Measurements from ENCODE around the gene AGBL5.
"Not testable (repeated sequence)": the region's sequence is repeated elsewhere in the genome, so short reads cannot be mapped to it uniquely, and the experiment has no call there.

The AGBL5 gene

DNA sequence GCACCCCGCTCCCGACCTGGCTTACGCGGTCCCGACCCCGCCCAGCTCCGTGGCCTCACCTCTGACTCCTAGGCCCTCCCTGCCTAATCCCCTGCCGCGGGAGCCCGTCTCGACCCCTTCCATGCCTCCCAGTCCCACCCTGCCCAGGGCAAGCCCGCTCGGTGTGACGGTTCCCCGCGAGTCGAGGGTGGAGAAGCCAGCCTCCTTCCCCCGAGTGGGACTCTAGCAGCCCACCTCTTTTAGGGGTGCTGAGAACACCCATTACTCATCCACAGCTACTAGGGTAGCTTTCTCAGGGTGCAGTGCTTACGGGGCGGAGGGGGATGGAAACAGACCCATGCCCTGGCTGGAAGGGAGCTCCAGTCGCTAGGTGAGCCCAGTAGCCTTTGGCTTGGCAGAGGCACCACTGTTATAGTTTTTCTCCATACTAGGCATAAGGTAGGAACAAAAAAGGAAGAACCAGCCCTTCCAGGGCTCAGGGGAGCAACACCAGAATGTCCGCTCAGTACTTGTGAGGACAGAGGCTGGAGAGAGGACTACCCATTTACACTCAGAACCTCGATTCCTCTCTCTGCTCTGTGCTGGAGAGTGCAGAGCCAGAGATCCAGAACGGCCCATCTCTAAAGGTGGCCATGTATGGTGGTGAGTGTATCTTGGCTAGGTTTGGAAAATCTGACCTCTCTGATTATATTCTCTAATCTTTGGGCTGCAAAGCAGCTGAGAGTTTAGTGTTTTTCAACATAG, 606 bp downstream of the AGBL5 start:
- DNase-seq (ENCODE audit: low read depth in 2 of 2), result no peak

DNA sequence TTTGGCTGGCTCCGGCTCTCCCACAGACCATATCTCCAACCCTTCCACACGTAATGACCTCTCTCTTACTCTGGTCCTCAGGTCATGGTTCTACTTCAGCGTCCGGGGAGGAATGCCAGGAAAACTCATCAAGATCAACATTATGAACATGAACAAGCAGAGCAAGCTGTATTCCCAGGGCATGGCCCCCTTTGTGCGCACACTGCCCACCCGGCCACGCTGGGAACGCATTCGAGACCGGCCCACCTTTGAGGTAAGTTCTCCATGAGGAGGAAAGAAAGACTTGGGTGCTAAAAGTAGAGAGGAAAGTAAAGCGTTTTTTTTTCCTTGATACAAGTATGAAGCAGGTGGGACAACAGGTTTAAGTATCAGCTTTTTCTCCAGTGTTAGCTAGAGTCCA, 1.9 kb downstream of the AGBL5 start:
- DNase-seq (ENCODE audit: low read depth in 2 of 2), result no peak

DNA sequence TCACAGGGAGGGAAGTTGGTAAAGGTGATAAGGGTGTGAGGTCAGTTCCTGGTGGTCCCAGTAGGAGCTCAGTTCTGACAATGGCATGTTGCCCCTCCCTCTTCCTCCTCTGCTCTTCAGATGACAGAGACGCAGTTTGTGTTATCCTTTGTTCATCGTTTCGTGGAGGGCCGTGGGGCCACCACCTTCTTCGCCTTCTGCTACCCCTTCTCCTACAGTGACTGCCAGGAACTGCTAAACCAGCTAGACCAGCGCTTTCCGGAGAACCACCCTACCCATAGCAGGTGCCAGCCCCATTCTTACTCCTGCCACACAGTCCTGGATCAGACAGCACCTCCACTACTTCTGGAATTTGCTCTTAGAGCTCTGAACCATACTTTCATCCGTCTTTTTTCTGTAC, 2.3 kb downstream of the AGBL5 start:
- DNase-seq (ENCODE audit: low read depth in 2 of 2), result no peak

DNA sequence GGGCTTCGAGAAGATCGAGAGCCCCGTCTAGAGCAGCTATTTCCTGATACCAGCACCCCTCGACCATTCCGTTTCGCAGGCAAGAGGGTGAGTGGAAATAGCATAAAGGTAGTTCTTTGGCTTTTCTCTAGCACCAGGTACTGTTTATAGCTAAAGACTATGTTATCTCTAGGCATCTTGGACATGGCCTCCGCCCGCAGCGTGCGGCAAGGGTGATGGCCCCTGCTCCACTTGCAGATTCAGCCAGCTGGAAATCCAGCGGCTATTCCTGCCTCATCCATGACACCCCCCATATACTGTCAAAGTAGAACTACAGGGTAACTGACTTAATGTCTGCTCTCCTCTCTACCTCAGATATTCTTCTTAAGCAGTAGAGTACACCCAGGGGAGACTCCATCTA, 3.3 kb downstream of the AGBL5 start:
- DNase-seq (ENCODE audit: low read depth in 2 of 2), result no peak

DNA sequence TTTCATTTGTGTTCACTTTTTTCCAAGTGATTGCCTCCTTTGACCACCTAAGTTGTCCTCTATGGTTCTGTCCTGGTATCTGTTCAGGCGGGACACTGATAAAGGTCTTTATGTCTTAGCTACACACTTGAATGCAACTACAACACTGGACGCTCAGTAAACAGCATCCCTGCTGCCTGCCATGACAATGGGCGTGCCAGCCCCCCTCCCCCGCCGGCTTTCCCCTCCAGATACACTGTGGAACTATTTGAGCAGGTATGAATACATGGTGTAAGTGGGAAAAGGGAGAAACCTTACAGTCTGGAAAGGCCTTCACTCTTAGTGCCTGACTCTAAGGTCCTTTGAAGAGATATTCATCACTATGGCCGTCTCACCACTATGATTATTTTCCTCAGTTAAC, 5.7 kb downstream of the AGBL5 start:
- no peak for DNase-seq (ENCODE audit: low read depth in 2 of 2)

DNA sequence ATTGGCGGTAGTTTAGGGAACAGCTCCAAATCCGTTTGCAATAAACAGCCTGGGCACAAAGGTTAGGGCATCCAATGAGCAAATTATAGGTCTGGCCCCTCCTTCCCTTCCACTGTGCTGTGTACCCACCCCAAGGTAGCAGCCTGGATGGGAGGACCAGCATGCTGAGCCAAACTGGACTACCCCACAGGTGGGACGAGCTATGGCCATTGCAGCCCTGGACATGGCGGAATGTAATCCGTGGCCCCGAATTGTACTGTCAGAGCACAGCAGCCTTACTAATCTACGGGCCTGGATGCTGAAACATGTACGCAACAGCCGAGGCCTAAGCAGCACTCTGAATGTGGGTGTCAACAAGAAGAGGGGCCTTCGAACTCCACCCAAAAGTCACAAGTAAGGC, 6.7 kb downstream of the AGBL5 start:
- no peak for DNase-seq (ENCODE audit: low read depth in 2 of 2)

DNA sequence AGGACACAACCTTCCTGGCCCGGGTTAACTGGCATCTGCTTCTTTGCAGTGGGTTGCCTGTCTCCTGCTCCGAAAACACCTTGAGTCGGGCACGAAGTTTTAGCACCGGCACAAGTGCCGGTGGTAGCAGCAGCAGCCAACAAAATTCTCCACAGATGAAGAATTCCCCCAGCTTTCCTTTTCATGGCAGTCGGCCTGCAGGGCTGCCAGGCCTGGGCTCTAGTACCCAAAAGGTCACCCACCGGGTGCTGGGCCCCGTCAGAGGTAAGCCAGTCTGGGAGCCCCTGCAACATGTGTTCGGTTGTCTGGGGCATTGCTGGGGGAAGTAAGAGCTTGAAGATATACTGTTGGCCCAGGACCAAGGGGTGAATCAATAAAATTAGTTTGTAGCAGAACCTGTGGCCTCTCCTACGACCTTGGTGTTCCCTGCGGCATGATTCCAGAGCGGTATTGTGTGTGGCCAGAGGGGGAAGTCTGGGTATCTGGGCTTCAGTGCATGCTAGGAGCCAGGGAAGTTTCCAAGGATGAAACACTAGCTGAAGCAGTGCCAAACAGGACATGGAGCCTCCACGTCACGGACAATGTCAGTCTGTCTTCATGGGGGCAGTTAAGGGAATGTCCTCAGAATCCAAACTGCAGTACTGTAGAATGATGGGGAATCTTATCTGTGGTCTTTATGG, 7.8 kb downstream of the AGBL5 start:
- DNase-seq (ENCODE audit: low read depth in 2 of 2), result no peak

DNA sequence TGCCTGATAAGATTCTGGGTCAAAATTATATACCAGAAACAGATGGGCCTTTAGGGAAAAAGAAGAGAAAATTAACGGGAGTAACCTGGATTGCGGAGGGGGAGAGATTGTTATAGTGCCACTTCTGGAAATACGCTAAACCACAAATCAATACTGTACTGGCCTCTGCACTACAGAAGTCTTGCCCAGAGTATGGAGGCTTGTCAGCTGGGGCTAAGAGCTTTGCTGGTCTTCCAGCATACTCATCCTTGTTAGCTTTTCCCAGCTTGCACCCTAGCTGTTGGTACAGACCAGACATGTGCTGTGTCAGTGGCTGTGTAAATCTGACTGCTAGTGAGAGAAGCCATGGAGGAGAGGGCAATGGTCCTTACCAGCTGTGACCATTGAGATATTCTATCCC, 8.9 kb downstream of the AGBL5 start:
- DNase-seq (ENCODE audit: low read depth in 2 of 2), result no peak

DNA sequence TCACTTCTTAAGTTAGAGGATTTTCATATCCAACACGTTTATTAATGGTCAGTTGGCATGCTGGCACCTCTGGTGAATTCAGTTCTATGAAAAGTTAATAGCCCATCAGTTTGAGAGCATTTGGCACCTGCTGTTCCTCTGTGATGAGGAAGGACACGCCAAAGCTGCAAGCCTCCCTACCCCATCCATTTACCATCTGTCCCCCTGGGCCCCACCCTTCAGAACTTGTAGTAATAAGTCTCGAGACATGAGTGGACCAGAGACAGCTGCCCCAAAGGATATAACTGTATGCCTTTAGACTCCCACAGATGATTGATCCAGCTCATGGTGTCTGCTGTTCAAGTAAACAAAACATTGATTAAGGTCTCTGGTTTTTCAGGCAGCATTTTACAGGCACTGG, 13.7 kb downstream of the AGBL5 start:
- no peak for DNase-seq (ENCODE audit: low read depth in 2 of 2)

DNA sequence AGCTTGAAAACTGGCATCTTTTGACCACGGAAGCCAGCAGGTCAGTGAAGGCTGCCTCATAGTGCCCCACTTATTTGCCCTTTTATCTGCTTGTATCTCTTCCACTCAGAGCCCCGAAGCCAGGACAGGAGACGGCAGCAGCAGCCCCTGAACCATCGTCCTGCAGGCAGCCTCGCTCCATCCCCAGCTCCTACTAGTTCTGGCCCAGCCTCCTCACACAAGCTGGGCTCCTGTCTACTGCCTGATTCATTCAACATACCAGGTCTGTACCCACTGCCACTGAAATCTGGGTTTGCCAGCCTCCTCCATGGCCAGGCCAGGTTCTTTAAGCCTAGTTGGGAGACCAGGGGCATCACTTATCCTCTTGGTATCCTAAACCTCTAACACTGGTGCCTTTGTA, 15.9 kb downstream of the AGBL5 start:
- DNase-seq (ENCODE audit: low read depth in 2 of 2), result no peak

DNA sequence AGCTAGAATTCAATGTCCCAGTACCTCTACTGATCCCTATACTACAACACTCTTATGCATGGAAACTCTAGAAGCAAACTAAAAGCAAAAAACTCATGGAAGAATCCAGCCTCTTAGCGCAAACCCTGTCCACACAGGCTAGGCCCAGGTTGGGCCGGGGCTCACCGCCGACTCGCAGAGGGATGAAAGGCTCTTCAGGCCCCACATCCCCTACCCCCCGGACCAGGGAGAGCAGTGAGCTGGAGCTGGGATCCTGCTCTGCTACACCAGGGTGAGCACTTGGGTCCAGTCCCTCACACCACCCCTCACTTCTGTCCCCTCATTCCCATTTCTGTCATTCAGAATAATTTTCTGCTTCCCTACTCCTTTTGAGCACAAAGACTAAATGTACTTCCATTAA, 18.0 kb downstream of the AGBL5 start:
- DNase-seq (ENCODE audit: low read depth in 2 of 2), result no peak

DNA sequence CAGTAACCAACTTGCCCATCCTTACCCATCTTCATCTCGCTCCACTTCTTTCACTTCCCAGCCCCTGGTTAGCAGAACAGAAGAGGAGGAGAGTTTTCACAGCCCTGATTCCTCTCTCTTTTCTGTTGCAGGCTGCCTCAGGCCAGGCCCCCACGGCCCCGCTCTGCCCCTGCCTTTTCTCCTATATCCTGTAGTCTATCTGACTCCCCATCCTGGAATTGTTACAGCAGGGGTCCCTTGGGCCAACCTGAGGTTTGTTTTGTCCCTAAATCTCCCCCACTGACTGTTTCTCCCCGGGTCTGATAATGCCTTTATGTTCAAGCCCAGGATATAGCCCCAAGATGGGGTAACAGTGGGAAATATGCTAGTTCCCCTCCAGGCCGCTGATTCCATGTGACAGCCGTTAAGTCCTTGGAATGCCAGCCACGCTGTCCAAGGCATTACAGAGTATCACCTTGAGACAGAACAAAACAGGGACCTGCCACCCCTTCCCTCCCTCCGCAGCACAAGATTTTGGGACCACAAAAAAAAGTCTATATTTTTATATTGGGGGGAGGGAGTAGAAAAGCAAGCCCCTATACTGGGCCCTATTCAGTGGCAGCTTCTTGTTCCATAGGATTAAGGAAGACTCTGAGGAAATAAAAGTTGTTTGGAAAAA, 18.6 kb downstream of the AGBL5 start:
- DNase-seq (ENCODE audit: low read depth in 2 of 2), result no peak

DNA sequence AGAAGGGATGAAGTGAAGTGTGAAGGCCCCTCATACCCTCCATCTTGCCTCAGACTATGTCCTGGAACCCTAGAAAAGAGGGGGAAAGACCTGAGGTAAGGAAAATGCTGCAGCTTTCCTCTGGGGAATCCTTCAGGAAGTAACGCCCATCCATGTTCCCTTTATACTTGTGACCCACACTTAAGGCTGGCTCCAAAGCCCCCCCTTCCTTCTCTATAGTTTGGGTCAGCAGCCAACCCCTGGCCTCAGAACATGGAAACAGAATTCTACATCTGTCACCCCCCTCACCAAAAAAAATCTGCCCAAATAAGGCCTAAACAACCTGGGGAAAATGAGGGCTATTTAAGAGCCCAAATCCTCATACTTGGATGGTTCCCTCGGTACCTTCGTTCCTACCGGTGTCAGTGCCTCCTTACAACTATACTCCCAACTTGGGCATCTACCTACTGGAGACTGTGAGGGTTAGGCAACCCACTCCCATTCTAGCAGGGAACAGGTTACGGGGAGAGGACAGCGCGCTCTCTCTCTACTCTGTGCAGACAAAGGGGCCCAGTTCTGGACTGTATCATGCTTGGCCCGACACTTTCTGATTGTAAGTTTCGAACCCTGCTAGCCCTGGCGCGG, 19.3 kb downstream of the AGBL5 start:
- DNase-seq (ENCODE audit: low read depth in 2 of 2), result no peak

DNA sequence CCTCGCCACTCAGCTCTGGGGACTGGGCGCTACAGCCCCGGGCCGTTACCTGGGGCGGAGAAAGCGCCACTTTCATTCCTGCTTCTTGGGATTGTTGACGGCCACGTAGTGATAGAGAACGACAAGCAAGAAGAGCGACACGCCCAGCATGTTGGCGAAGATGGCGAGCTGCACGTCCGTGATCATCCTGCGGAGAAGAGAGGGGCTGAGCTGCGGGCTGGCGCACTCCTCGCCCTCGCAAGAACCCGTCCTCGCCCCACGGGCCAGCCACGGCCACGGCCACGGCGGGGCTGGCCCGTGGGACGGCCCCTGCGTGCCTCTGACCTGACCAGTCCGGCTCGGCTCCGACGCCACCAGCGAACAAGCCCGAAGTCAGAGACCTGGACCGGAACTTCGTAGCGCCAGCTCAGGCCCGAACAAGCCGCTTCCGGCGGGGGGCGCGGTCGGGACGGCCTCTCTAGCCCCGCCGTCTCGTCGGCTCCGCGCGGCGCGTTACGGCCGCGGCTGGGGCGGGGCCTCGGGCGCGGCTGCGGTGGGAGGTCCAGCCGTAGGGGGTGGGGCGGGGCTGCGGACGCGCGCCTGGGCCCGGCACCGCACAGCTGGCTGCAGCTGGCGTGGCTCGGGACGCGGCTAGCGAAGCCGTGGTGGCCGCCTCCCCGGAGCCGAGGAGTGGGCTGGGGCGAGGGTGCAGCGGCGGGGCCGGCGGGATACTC, 20.0 kb downstream of the AGBL5 start, which contains the start of gene OST4:
OST4 (minus strand) TSS at position 378 of the 713 bp plus-strand sequence.
- DNase-seq (ENCODE audit: low read depth in 2 of 2), result peak; percentile 82 to 89

DNA sequence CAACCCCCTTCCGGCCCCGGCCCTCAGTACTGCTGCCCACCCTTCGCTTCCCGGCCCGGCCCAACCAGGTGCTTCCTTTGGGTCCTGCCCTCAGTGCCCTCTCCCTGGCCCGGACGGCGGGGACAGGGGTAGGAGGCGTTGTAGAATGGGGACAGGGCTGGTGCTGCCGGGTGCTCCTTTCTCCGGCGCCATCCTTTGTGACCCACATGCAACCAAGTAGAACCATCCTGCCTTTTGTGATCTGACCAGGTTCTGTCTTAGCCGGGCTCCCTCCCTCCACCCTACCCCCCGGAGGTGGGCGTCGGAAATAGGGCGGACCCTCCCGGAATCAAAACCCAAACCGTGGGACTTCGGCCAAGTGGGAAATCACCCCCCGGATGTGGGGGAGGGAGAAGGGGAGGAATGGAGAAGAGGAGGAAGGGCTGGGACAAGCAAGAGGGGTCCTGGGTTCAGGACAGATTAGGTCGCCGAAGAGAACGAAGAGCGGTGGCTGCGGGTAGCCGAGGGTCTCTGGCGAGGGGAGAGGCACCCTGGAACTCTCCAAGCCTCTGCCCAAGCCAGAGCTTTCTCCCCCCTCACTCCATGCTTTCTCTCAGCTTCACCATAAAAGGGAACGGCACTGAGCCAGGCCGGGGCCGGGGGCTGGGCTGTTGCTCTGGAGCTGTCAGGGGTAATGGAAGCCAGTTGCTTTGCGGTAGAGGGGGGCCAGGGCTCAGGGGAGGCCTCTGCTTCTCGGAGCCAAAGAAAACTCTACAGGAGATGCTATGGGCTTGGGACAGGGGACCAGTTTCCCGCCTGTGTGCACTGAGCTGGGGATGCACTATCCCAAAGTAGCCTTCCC, 20.7 kb downstream of the AGBL5 start:
- DNase-seq (ENCODE audit: low read depth in 2 of 2), result peak in 1 of 2 donors; percentile 36

DNA sequence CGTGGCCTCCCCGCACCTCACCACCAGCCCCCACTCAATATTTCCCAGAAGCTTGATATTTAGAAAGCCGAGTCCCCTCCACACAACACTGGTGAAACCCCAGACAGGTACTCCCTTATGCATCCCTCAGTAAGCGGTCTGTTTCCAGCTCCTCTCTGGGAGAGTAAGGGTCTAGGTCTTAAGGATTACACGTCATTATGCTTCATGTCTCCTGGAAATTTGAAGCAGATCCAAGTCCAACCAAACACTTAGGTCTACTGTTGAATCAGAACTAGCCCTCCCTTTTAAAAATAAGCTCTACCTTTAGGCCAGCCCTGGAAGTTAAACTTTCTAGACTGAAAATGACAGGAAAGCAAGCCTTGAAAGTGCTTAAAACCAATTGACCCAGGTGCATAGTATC, 21.5 kb downstream of the AGBL5 start:
- no peak for DNase-seq (ENCODE audit: low read depth in 2 of 2)

DNA sequence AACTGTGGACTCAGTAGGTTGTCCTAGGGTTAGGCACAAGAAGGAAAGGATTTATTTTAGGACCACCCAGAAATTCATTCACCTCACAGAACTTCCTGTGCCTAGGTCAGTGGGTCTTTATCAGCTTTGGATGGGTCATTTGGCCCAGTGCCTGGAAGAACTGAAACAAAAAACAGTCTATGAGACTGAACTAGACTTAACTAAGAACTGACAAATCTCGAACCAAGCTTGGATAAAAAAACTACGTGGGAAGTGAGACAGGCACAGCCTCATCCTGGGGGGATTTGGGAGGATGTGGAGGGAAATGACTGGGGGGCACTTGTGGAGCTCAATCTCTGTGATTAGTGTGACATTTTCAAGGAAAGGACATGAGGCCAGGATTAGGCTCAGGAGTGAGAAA, 22.3 kb downstream of the AGBL5 start:
- DNase-seq (ENCODE audit: low read depth in 2 of 2), result no peak

DNA sequence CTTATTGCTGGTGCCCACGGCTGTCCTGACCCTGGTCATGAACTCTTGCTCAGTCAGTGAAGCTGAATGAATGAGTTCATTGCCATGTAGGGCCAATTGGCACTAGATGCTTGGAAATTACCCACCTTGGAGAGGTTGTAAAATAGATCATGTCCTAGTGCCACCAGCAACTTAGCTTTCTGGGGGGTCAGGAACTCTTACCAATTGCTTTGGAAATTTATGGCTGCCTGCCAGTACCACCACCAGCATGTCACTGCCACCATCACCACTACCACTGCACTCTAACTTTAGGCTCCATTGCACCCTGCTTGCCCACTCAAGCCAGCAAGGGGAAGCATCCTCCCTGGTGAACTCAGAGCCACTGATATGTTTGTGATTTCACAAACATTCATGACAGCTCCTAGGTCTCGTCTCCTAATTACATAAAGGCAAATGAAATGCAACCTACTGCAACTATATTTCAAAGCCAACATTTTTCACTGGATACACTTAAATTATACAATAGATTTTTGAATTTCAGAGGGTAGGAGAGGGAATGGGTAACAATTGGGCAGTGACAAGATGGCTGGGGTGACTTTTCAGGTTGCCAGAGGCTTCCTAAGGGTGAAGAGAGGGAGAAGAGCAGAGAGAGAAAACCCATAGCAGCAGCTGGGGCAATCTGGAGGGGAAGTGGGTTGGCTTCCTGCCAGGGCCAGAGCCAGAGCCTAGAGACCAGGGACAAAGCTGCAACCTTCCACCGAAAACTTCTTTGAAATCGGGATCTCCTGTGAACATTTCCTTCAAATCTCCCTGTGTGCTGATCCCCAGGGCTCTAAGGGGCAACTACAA, 23.5 kb downstream of the AGBL5 start:
- DNase-seq (ENCODE audit: low read depth in 2 of 2), result peak in 1 of 2 donors; percentile 24

DNA sequence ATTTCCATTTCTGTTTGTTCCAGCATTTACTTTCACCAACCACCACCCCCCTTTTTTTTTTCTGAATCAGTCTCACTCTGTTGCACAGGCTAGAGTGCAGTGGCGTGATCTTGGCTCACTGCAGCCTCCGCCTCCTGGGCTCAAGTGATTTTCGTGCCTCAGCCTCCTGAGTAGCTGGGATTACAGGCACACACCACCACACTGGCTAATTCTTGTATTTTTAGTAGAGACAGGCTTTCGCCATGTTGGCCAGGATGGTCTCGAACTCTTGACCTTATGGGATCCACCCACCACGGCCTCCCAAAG, 24.1 kb downstream of the AGBL5 start:
- not testable (repeated sequence) for DNase-seq (ENCODE audit: low read depth in 2 of 2)

DNA sequence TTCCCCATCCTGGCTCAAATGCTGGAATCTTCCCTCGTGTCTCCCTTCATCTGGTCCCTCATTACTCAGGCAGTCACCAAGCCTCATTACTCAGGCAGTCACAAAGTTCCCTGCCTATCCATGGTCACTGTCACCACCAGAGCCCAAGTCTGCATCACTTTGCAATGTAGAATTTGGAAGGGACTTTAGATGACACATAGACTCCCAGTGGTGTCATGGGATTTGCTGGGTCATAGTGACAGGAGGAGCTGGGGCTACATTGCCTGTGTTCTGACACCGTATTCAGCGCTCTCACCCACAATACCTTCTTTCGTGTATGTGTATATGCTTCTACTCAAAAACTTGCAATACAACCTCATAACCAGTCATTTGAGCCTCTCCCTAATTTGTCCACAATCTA, 24.9 kb downstream of the AGBL5 start:
- no peak for DNase-seq (ENCODE audit: low read depth in 2 of 2)
